GM18870 (cell line): Measurements from ENCODE around the gene CEP152.

ENCODE experiments used
- ATAC-seq: cut with Tn5 transposase; IDR thresholded peaks from one replicate; pipeline ENCODE4 v1.9.1; 2021; ENCODE audit warnings: moderate library complexity; ENCODE audit not compliant: unreplicated experiment

CEP152 gene

DNA sequence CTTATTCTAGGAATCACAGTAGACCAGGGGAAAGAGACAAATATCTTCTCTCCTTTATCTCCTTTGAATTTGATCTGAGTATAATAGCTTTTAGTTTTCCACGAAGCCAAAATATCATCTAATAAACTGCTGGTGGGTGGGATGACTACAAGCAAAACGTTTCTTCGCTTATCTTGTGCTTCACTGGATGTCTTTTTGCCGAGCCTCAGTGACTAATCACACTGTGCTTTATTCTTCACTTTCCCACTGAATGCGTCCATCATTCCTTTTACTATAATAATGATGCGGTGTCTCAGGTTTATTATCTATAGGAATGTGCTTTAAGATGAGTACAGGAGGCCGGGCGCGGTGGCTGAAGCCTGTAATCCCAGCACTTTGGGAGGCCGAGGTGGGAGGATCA, 32.5 kb downstream of the CEP152 start:
- ATAC-seq = no peak

DNA sequence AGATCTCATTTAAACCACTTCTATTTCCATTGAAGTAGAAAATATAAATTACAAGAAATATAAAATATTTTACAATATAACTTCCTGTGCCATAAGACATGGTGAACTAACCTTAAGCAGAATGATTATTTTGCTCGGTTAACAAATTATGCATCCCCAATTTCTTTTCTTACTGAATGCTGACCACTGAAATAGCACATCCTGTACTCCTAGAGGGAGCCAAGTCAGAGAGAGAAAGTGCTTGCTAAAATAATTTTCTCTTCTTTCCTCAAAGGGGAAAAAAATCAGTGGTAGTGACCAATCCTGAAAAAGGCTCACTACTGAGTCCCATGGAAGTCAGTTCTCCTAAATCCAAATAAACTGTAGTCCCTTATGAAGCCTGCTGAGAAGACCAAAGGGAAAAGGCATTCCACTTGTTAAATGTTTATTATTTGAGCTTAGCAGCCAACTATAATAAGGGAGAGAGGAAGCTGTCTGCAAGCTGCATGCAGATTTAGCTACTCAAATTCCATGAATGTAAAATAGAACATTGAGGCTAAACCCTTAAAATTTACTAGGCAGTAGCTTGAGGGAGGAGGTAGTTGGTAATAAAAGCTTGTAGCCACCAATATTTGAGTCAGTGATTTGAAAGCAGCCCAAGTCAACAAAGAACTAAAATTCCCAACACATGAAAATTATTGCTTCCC, 33.1 kb downstream of the CEP152 start:
- ATAC-seq = no peak

DNA sequence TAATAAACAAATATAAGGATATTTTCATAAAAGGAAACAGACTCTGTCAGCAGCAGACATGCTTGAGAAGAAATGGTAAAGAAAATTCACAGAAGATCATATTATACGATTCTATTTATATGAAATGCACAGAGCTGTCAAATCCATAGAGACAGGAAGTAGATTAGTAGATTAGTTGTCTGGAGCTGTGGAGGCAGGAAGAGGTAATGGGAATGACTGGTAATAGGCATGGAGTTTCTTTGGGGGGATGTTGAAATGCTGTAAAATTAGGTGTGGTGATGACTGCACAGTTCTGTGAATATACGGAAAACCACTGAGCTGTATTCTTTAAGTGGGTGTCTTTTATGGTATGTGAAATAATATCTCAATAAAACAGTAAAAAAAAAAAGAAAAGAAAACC, 35.3 kb downstream of the CEP152 start:
- no peak for ATAC-seq

DNA sequence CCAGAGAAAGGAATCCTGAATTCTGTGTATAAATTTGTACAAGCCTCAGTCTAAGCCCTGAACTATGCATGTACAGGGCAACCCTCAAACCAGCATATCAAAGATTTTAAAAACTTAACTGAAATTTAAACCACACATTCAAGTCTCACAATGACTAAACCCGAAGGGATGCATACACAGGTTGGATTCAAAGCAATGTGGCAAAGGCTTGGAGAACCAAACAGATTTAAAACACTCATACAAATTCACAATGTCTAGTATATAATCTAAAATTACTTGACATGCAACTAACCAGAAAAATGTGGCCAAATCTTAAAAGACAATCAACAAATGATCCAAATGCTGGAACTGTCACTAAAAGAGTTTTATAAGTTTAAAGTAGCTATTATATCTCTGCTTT, 36.4 kb downstream of the CEP152 start:
- ATAC-seq = no peak

DNA sequence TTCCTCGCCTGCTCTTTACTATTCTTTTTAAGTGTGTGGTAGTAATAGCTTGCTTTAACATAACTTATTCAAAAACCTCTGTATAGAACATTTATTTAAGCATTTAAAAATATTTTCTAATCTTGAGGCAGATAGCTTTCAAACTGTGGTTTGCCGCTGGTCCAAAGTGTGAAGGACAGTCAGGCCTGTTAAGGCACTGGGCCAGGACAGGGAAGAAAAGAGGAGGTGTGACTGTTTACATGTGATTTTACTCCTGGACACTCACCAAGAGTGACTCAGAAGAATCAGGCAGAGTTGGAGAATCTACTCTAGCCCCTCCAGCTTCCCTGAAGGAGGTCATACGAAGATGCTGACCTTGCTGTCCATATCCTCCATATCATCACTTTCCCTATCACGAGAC, 44.7 kb downstream of the CEP152 start:
- ATAC-seq = no peak

DNA sequence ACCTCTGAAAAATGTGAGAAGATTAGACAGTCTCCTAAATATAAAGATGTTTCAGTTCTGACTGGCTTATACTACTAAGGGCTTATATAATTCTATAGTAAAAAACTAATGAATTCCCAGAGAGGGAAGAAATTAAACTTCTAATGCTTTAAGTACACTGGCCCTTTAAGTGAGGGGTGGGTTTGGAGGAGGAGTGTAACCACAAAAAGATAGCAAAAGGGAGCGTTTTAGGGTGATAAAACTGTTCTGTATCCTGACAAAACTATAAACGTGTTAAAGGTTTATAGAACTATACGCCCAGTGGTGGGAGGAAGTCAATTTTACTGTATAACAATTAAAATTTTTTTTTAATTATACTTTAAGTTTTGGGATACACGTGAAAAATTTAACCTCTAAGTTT, 45.8 kb downstream of the CEP152 start:
- ATAC-seq = no peak

DNA sequence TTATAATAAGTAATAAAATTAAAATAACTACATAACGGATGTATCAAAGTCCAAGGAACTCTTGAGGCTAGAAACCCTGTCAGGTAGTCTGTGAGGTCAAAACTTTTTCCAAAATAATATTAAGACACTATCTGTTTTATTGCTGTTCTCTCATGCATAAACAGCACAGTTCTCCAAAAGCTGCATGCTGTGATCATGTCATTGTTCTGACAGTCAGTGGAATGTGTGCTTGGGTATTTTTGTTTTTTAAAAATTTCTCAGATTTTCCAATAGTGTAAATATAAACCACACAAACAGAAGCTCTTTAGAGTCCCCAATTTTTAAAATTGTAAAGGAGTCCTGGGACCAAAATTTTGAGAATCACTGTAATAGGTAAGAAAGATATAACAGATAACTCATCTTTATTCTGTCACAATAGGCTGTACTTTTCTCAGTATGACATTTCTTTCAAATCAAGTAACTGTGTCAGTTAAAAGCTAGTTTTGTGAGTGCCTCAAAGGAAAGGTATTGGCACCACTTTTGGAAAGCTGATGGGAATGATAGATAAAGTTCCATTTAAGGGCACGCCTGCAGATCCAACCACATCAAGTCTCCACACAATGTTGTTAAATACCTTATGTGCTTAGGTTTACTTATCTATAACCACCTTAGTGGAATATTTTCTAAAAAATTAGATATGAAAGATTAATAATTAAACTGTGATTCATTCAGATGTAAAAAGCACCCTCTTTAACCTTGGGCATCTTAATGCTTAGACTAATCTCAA, 49.3 kb downstream of the CEP152 start:
- ATAC-seq = no peak

DNA sequence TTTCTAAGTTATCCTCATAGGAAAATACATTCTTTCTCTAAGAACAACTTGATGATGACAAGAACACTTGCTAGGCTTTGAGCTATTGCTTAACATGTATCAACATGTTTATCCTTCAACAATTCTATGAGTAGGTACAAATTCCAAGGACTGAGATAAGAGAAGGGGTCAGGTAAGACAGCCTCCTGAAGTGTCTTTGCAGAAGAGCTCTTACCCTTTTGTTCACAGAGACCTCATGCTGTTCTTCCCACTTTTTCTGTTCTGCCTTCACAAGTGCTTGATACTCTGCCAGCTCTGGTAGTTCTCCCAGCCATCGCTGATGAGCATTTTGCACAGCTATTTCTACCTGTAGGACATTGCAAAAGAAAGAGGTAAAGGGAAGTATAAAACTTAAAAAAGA, 50.9 kb downstream of the CEP152 start:
- ATAC-seq = no peak

DNA sequence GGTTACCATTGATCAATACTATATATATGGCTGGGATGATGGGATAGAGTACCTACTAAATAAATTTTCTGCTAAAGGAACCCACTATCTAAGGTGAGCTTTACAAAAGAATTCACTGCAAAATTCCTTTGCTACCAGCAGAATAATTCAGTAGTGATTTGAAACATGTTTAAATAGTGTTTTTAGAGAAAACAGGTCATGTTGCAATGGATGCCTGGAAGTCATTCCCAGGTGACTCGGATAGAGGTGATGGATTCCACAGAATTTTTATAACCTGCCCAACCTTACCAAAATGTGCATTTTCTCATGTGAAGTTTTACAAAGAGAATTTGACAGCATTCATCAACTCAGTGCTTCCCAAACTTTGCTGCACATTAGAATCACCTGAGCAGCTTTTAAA, 53.2 kb downstream of the CEP152 start:
- no peak for ATAC-seq

GRCh38 chr15:48754011-48754410, 56.9 kb downstream of the CEP152 start:
- ATAC-seq = no peak

- ATAC-seq = no peak
These were observed 59.3 kb downstream of the CEP152 start for GRCh38 chr15:48751595-48751994.

DNA sequence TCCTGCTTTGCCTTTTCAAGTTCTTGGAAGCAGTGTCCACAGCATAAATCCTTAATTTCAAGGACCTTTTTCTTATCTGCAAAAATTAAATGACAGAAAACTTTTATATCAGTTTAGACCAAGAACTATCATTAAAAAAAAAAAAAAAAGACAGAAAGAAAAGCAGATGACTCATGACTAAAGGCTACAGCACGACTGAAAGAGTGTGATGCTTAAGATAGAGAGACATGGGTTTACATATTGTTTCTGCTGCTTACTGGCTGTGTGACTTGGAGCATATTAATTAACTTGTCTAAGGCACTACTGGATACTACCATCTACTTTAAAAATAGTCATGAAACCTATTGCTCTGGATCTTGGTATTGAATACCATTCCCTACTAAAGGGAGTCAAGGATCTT, 62.3 kb downstream of the CEP152 start:
- no peak for ATAC-seq

GRCh38 chr15:48733615-48734014, 77.3 kb downstream of the CEP152 start:
- ATAC-seq = no peak

DNA sequence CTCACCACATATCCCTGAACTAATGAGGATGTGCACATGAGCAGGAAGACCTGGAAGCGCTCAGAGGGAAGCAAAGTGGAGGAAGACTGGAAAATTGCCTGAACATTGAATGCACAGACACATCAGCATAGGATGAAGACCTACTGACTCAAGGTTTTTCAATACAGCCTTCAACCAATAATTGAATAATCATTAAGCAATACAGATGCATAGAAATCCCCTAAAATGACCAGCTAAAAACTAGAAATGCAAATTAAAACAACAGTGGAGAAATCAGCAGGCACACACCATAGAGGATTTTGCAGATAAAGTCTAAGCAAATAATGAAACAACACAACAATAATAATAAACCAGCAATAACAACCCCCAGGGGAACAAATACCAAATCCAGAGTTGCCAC, 80.4 kb downstream of the CEP152 start:
- ATAC-seq = no peak

GRCh38 chr15:48723969-48724368, 86.9 kb downstream of the CEP152 start:
- ATAC-seq = no peak

GRCh38 chr15:48722764-48723661, 87.9 kb downstream of the CEP152 start:
- no peak for ATAC-seq

DNA sequence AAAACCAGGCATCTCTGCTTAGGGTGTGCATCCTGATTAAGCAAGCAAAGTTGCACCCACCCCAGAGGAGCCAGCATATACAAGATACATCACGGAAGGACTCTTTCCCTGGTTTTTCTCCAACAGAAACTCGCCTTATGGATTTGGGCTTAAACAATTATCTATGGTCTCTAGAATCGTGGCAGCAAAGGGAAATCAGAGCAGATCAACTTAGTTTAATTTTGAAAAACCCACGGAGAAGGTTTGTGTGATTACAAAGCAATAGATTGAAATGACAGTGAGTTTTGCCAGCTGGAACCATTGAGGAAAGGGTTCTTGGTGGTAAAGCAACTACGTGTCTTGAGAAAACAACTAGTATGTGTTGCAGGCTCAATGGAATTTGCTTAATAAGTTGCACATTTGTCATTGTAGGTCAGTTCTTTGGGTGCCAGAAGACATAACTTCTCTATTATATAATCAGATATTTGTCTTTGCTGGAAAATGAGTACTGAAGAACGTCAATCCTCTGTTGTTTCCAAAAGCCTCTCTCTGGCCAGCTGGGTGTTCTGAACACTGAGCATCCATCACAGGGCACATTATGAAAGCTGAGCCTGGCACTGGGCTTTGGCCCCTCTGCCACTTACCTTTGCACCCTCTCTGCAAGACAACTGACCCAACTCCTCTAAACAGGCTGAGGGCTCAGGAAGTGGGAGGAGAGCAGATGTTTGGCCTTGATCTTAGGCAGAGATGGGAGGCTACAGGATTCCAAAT, 89.6 kb downstream of the CEP152 start:
- ATAC-seq = no peak

GRCh38 chr15:48720646-48721045, 90.2 kb downstream of the CEP152 start:
- no peak for ATAC-seq

- no peak for ATAC-seq
These were observed 91.2 kb downstream of the CEP152 start for GRCh38 chr15:48719668-48720067.

DNA sequence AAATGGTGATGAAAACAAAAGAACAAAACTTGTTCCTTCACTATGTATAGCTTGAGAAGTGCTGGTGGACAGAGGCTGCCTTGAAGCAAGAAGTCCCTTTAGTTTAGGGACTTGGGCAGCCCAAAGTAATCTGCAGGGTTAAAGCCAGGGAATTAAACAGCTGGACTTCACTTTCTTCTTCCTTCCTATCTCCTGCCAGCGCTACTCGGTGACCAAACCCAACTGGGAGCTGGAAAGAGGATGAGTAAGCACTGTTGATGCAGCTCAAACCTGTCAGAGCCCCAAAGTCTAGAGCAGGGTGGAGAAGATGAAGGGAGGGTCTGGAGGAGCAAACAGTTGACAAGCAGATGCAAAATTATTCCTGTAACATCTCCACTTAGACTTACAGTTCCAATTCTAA, 92.2 kb downstream of the CEP152 start:
- no peak for ATAC-seq

DNA sequence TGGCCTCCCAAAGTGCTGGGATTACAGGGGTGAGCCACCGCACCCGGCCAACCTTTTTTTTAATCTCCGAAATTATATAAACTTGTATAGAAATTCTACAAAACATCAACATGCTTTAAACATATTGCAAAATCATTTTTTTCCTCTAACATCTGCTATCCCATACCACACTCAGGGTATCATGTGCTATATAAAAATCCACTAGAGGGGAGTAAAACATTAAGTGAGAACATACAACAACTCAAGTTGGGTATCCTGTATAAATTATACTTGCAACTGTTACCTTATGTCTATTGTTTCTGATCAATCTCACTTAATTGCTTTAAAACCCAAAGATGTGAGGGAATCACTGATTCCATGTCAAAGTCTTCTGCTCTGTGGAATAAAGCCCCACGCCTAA, 93.4 kb downstream of the CEP152 start:
- no peak for ATAC-seq
